GM12878 (cell line): Measurements from ENCODE around the gene GALK1. TPM values are rescaled to one million over a fixed set of nuclear protein-coding genes. Genes with fewer than 3 reads are reported as not detected.

Source experiments
- ATAC-seq: fragments of 200-7000 bp; cut with Tn5 transposase; 3 replicates; pipeline ENCODE4 v1.9.1; 2020; ENCODE audit warnings: mild to moderate bottlenecking, moderate library complexity
- BruUV-seq: library from RNA; stranded (reverse); fragments of 400-500 nt; replicated peaks from 2 replicates; lab custom pipeline; 2021; lab: Mats Ljungman, UMichigan
- CTCF ChIA-PET: fragments of 300-600 bp; sonication (Branson Sonifier 250); formaldehyde crosslinking; extraction: SDS; loops from one replicate; lab custom pipeline; 2021; ENCODE audit warnings: inconsistent platforms; lab: Yijun Ruan, JAX
- POLR2A ChIA-PET: fragments of 350-600 bp; formaldehyde crosslinking; extraction: SDS; loops from one replicate; lab custom pipeline; 2021; ENCODE audit warnings: inconsistent platforms; lab: Charles Lee
- RAD21 ChIA-PET: fragments of 300-600 bp; sonication (Branson Sonifier 250); formaldehyde crosslinking; loops from one replicate; lab custom pipeline; 2023; ENCODE audit warnings: antibody characterized with exemption; ENCODE audit not compliant: unreplicated experiment; lab: Charles Lee
- SMC1A ChIA-PET: fragments of 300-600 bp; sonication (Branson Sonifier 250); formaldehyde crosslinking; loops from one replicate; lab custom pipeline; 2023; ENCODE audit not compliant: unreplicated experiment, uncharacterized antibody; lab: Charles Lee
- DNase-seq: peaks from one replicate; pipeline ENCODE4 v3.0.0-alpha.2; 2011; ENCODE audit warnings: low read depth, low spot score
- FAIRE-seq: peaks from 3 replicates; lab custom pipeline; 2011; peaks lifted over from hg19 to GRCh38; lab: Jason Lieb, UNC
- H2AFZ ChIP-seq: 2 replicates; pipeline ENCODE4 v1.6.0; 2011; ENCODE audit warnings: low read depth, low read length, control low read depth; ENCODE audit not compliant: control insufficient read depth
- H3K27ac ChIP-seq: 2 replicates; pipeline ENCODE4 v1.5.1; 2011; ENCODE audit warnings: control low read depth; ENCODE audit not compliant: control insufficient read depth, insufficient read depth
- H3K27me3 ChIP-seq, 2 experiments: replicated peaks in 1 of 2; 2 replicates each; pipeline versions ENCODE4 v1.6.0 to v1.6.1; 2011; ENCODE audit warnings: low read length in 1 of 2; ENCODE audit not compliant: control insufficient read depth in 2 of 2, insufficient read depth in 2 of 2
- H3K36me3 ChIP-seq, 2 experiments: 2 replicates each; pipeline ENCODE4 v1.5.1; 2011; ENCODE audit warnings: low read length in 1 of 2; ENCODE audit not compliant: control insufficient read depth in 2 of 2, insufficient read depth in 2 of 2
- H3K4me1 ChIP-seq: 2 replicates; pipeline ENCODE4 v1.6.1; 2011; ENCODE audit warnings: mild to moderate bottlenecking, low read length, moderate library complexity, mixed read lengths; ENCODE audit not compliant: control insufficient read depth, insufficient read depth
- H3K4me2 ChIP-seq: 2 replicates; pipeline ENCODE4 v1.6.0; 2011; ENCODE audit warnings: control low read depth; ENCODE audit not compliant: control insufficient read depth, insufficient read depth
- H3K4me3 ChIP-seq: fragments of 200-600 bp; sonication (generic); 2 replicates; pipeline ENCODE4 v1.5.1; 2016
- H3K79me2 ChIP-seq: 2 replicates; pipeline ENCODE4 v1.6.0; 2011; ENCODE audit warnings: low read length; ENCODE audit not compliant: control insufficient read depth, insufficient read depth
- H3K9ac ChIP-seq: 2 replicates; pipeline ENCODE4 v1.8.0; 2011; ENCODE audit warnings: low read length, control low read depth, mixed read lengths; ENCODE audit not compliant: control insufficient read depth, insufficient read depth
- H3K9me3 ChIP-seq: replicated peaks from 3 replicates; pipeline ENCODE4 v1.5.1; 2011; ENCODE audit warnings: mild to moderate bottlenecking, low read length; ENCODE audit not compliant: control insufficient read depth, insufficient read depth
- H4K20me1 ChIP-seq: 2 replicates; pipeline ENCODE4 v1.6.0; 2011; ENCODE audit not compliant: control insufficient read depth, insufficient read depth
- BACH1 ChIP-seq: fragments of 450-650 bp; IDR thresholded peaks from 2 replicates; pipeline ENCODE4 v1.6.1; 2017; ENCODE audit warnings: mild to moderate bottlenecking, borderline replicate concordance
- BHLHE40 ChIP-seq, 2 experiments: fragments of 450-650 bp in 1 of 2; IDR thresholded peaks; 2 replicates each; pipeline ENCODE4 v1.6.1; 2011 to 2017; ENCODE audit warnings: low read depth in 2 of 2, borderline replicate concordance in 1 of 2, improper control_type of control experiment in 1 of 2, low read length in 1 of 2, mild to moderate bottlenecking in 1 of 2
- BRCA1 ChIP-seq: IDR thresholded peaks from 2 replicates; pipeline ENCODE4 v1.6.1; 2011; ENCODE audit warnings: low read depth, low read length, improper control_type of control experiment
- CBX5 ChIP-seq: sonication (generic); IDR thresholded peaks from 2 replicates; pipeline ENCODE4 v1.6.1; 2016; ENCODE audit warnings: low read depth, moderate library complexity, mild to moderate bottlenecking, inconsistent platforms
- EP300 ChIP-seq, 2 experiments: fragments of 150-350 bp in 1 of 2; IDR thresholded peaks; 2 replicates each; pipeline ENCODE4 v1.6.1; 2011 to 2012; ENCODE audit warnings: low read depth in 2 of 2, low read length in 2 of 2, borderline replicate concordance in 1 of 2, improper control_type of control experiment in 1 of 2, inconsistent platforms in 1 of 2; ENCODE audit not compliant: control insufficient read depth in 1 of 2
- FOXK2 ChIP-seq: fragments of 450-650 bp; IDR thresholded peaks from 2 replicates; pipeline ENCODE4 v1.6.1; 2017; ENCODE audit warnings: mild to moderate bottlenecking, moderate library complexity
- GATAD2B ChIP-seq: fragments of 450-650 bp; conservative IDR thresholded peaks from 2 replicates; pipeline ENCODE4 v1.6.1; 2017; ENCODE audit warnings: low read depth, mild to moderate bottlenecking, moderate library complexity
- IKZF1 ChIP-seq: fragments of 450-650 bp; conservative IDR thresholded peaks from 2 replicates; pipeline ENCODE4 v1.6.1; 2017; ENCODE audit warnings: antibody characterized with exemption, mild to moderate bottlenecking
- MYC ChIP-seq: IDR thresholded peaks from 2 replicates; pipeline ENCODE4 v1.6.1; 2011; ENCODE audit warnings: mild to moderate bottlenecking, low read length, moderate library complexity, inconsistent platforms; ENCODE audit not compliant: insufficient read depth, insufficient replicate concordance, insufficient read length, severe bottlenecking
- POLR2A ChIP-seq: IDR thresholded peaks from 2 replicates; pipeline ENCODE4 v1.6.1; 2011; ENCODE audit warnings: low read depth, mild to moderate bottlenecking, low read length
- SIN3A ChIP-seq: IDR thresholded peaks from 2 replicates; pipeline ENCODE4 v1.6.1; 2012; ENCODE audit warnings: low read depth, low read length, improper control_type of control experiment
- STAT1 ChIP-seq: fragments of 450-650 bp; conservative IDR thresholded peaks from 2 replicates; pipeline ENCODE4 v1.6.1; 2014; ENCODE audit warnings: antibody characterized with exemption, mild to moderate bottlenecking
- TARDBP ChIP-seq: IDR thresholded peaks from 2 replicates; pipeline ENCODE4 v1.6.1; 2016; ENCODE audit warnings: borderline replicate concordance
- TBL1XR1 ChIP-seq: IDR thresholded peaks from 2 replicates; pipeline ENCODE4 v1.6.1; 2012; ENCODE audit warnings: low read depth, low read length, improper control_type of control experiment
- ZSCAN29 ChIP-seq: fragments of 450-650 bp; IDR thresholded peaks from 2 replicates; pipeline ENCODE4 v1.6.1; 2017; ENCODE audit warnings: mild to moderate bottlenecking, moderate library complexity
- whole genome bisulfite sequencing: methylation state at CpG from one replicate; pipeline ENCODE4 v1.1.6; 2016; ENCODE audit warnings: low lambda C conversion rate; ENCODE audit not compliant: insufficient replicate concordance, insufficient coverage; ENCODE audit errors: missing lambda C conversion rate; 5-methylcytosine and 5-hydroxymethylcytosine counted together
- in situ Hi-C: fragments of 300-500 bp; cut with MboI; formaldehyde crosslinking; loops from 9 replicates; pipeline ENCODE4 v1.14.3; 2018; ENCODE audit warnings: mixed read lengths
- intact Hi-C: fragments of 100-400 bp; cut with micrococcal nuclease; formaldehyde crosslinking; loops from one replicate; pipeline ENCODE4 v1.14.2; 2022; ENCODE audit not compliant: unreplicated experiment
- microRNA-seq: library from miRNA; unstranded; fragments of <30 nt; microRNA quantifications from one replicate; pipeline ENCODE4, GENCODE V29; 2018
- polyA plus RNA-seq, 11 experiments: library from polyadenylated mRNA; depleted of rRNA in 4 of 11; unstranded in 6 of 11; stranded (reverse) in 5 of 11; fragments of >200 nt; fragmentation: Nextera tagmentation in 4 of 11; fragmentation: Illumina TruSeq in 1 of 11; extraction: Ambion mirVana in 4 of 11; extraction: Trizol in 1 of 11; gene quantifications; 1 replicate in 1 of 11; 2 replicates in 10 of 11; pipeline versions ENCODE4 v1.2.1 to v1.2.3, GENCODE V29; 2011 to 2016; ENCODE audit warnings: inconsistent platforms in 2 of 11, missing spikeins in 2 of 11, low read depth in 1 of 11
- total RNA-seq, 4 experiments: library from RNA; depleted of rRNA in 3 of 4; stranded (reverse); fragments of >200 nt in 3 of 4; fragmentation: Illumina TruSeq in 1 of 4; extraction: Trizol in 1 of 4; gene quantifications; 2 replicates each; pipeline versions ENCODE4 v1.2.1 to v1.2.3, GENCODE V29; 2013 to 2021
- TF ChIP-seq, protein P1 (sequence below): fragments of 450-650 bp; IDR thresholded peaks from 2 replicates; pipeline ENCODE4 v1.6.1; 2016; ENCODE audit warnings: mild to moderate bottlenecking

Gene GALK1
- total and polyA plus RNA-seq, 10 of the 15 experiments (the other 5 are each of a cell fraction or from before 2014, with no cell fraction given), result 0.21 to 43.8 (median 21.4) TPM

GRCh38 chr17:75712446-75712845 lies 52.5 kb downstream of the GALK1 start:
- peaks cover 0 to 5% of the 10 kb centered on the region in 2 experiments; a peak in 2 of 4 replicates for H3K36me3 ChIP-seq
- H3K27ac ChIP-seq, result no peak overlapping the region
- intact Hi-C loops, result no loop called here
- ChIA-PET RAD21 (interaction anchor here (0.6 kb wide), 1 partner anchor 41 kb away, joined by 3 read pairs; no protein-coding TSS in a partner anchor), CTCF (interaction anchor here (1.0 to 1.3 kb wide), 2 partner anchors 78 to 80 kb away, joined by 3 to 5 read pairs; partner anchors contain the start of gene SMIM5), SMC1A (interaction anchor here (0.6 kb wide), 1 partner anchor 111 kb away, joined by 3 read pairs; no protein-coding TSS in a partner anchor), POLR2A (no interaction called here)
- H3K79me2 ChIP-seq, result no peaks in the 10 kb centered on the region
- H3K9me3 ChIP-seq, result no peaks in the 10 kb centered on the region
- H2AFZ ChIP-seq, result no peak overlapping the region
- H3K4me3 ChIP-seq, result no peak overlapping the region
- no peak for DNase-seq
- no peaks in the 10 kb centered on the region for H4K20me1 ChIP-seq
- no peak overlapping the region for H3K9ac ChIP-seq
- H3K27me3 ChIP-seq, result no peaks in the 10 kb centered on the region
- no peaks in the 10 kb centered on the region for H3K4me1 ChIP-seq
- in situ Hi-C loops, result no loop called here
- ATAC-seq, result no peak
- WGBS, result 0% methylated on average over 2 of the region's 2 CpGs
- TF ChIP-seq POLR2A (no peak), TBL1XR1 (no peak), ZSCAN29 (no peak), EP300 (IDR thresholded peaks at IDR 0.05; ENCODE audit: borderline replicate concordance in 1 of 2, control insufficient read depth in 1 of 2, low read depth in 2 of 2, low read length in 2 of 2) (no peak), MYC (no peak), SIN3A (no peak), BRCA1 (no peak), BHLHE40 (IDR thresholded peaks at IDR 0.05; ENCODE audit: borderline replicate concordance in 1 of 2, low read depth in 2 of 2, low read length in 1 of 2) (no peak), BACH1 (no peak), TARDBP (no peak), STAT1 (no peak), GATAD2B (no peak), IKZF1 (no peak), CBX5 (no peak), FOXK2 (no peak)
- TF ChIP-seq, protein P1, sequence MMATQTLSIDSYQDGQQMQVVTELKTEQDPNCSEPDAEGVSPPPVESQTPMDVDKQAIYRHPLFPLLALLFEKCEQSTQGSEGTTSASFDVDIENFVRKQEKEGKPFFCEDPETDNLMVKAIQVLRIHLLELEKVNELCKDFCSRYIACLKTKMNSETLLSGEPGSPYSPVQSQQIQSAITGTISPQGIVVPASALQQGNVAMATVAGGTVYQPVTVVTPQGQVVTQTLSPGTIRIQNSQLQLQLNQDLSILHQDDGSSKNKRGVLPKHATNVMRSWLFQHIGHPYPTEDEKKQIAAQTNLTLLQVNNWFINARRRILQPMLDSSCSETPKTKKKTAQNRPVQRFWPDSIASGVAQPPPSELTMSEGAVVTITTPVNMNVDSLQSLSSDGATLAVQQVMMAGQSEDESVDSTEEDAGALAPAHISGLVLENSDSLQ, result no peak
- H3K4me2 ChIP-seq, result no peak overlapping the region
- BruUV-seq, result no TSS peak
- FAIRE-seq, result no peak

Small RNA genes within 50 kb of the gene (microRNA-seq; reads per million reads assigned to microRNA genes)
- gene MIR4738, result 0.94 reads per million

Other genes starting within 250 kb of the GALK1 start
Only the 7 nearest of the 18 such genes appear.
- 22.3 and 26.8 TPM in 2 replicates for gene RECQL5, start 98.0 kb downstream of the GALK1 start, total RNA-seq (2014; rRNA removed)
- 13.9 and 15.3 TPM in 2 replicates for gene RECQL5, start 98.0 kb downstream of the GALK1 start, total RNA-seq (2014; rRNA removed; fragmentation: Illumina TruSeq; extraction: Trizol)
- gene RECQL5, start 98.0 kb downstream of the GALK1 start, total RNA-seq (2021), result 30.0 and 32.1 TPM in 2 replicates
- gene RECQL5, start 98.0 kb downstream of the GALK1 start, polyA plus RNA-seq (2011; rRNA removed), result 10.5 and 15.2 TPM in 2 replicates
- 11.2 and 18.0 TPM in 2 replicates for gene RECQL5, start 98.0 kb downstream of the GALK1 start, polyA plus RNA-seq (2014; fragmentation: Illumina TruSeq; extraction: Trizol)
- 1 to 10 TPM; 3.6 to 6.4 TPM for gene RECQL5, start 98.0 kb downstream of the GALK1 start, polyA plus RNA-seq (2014; fragmentation: Nextera tagmentation; extraction: Ambion mirVana)
- gene RECQL5, start 98.0 kb downstream of the GALK1 start, polyA plus RNA-seq (2014; rRNA removed), result 26.6 and 30.6 TPM in 2 replicates
- 10 to 100 TPM; 26.9 to 27.3 TPM for gene RECQL5, start 98.0 kb downstream of the GALK1 start, polyA plus RNA-seq (2016; fragmentation: Nextera tagmentation; extraction: Ambion mirVana)
- gene SAP30BP, start 97.9 kb downstream of the GALK1 start, total RNA-seq (2014; rRNA removed), result 57.9 and 61.9 TPM in 2 replicates
- 67.7 and 71.2 TPM in 2 replicates for gene SAP30BP, start 97.9 kb downstream of the GALK1 start, total RNA-seq (2014; rRNA removed; fragmentation: Illumina TruSeq; extraction: Trizol)
- 76.8 and 89.3 TPM in 2 replicates for gene SAP30BP, start 97.9 kb downstream of the GALK1 start, total RNA-seq (2021)
- gene SAP30BP, start 97.9 kb downstream of the GALK1 start, polyA plus RNA-seq (2011; rRNA removed), result 73.7 and 77.4 TPM in 2 replicates
- gene SAP30BP, start 97.9 kb downstream of the GALK1 start, polyA plus RNA-seq (2014; fragmentation: Illumina TruSeq; extraction: Trizol), result 97.8 and 100 TPM in 2 replicates
- gene SAP30BP, start 97.9 kb downstream of the GALK1 start, polyA plus RNA-seq (2014; fragmentation: Nextera tagmentation; extraction: Ambion mirVana), result 100 to 1,000 TPM; 149 to 166 TPM
- gene SAP30BP, start 97.9 kb downstream of the GALK1 start, polyA plus RNA-seq (2014; rRNA removed), result 87.7 and 91.2 TPM in 2 replicates
- gene SAP30BP, start 97.9 kb downstream of the GALK1 start, polyA plus RNA-seq (2016; fragmentation: Nextera tagmentation; extraction: Ambion mirVana), result 100 to 1,000 TPM; 107 to 116 TPM
- 0.05 and 0.06 TPM in 2 replicates for gene ITGB4, start 43.7 kb downstream of the GALK1 start, total RNA-seq (2014; rRNA removed)
- 0.18 and 0.28 TPM in 2 replicates for gene ITGB4, start 43.7 kb downstream of the GALK1 start, total RNA-seq (2014; rRNA removed; fragmentation: Illumina TruSeq; extraction: Trizol)
- gene ITGB4, start 43.7 kb downstream of the GALK1 start, total RNA-seq (2021), result 1.6 and 1.9 TPM in 2 replicates
- 0.20 and 0.39 TPM in 2 replicates for gene ITGB4, start 43.7 kb downstream of the GALK1 start, polyA plus RNA-seq (2011; rRNA removed)
- 0.10 TPM in 1 of 2 replicates, not detected in the other for gene ITGB4, start 43.7 kb downstream of the GALK1 start, polyA plus RNA-seq (2014; fragmentation: Illumina TruSeq; extraction: Trizol)
- gene ITGB4, start 43.7 kb downstream of the GALK1 start, polyA plus RNA-seq (2014; fragmentation: Nextera tagmentation; extraction: Ambion mirVana), result not detected
- 0.35 and 0.44 TPM in 2 replicates for gene ITGB4, start 43.7 kb downstream of the GALK1 start, polyA plus RNA-seq (2014; rRNA removed)
- under 1 TPM; 0.20 to 0.45 TPM for gene ITGB4, start 43.7 kb downstream of the GALK1 start, polyA plus RNA-seq (2016; fragmentation: Nextera tagmentation; extraction: Ambion mirVana)
- 26.7 and 32.6 TPM in 2 replicates for gene UNK, start 19.6 kb upstream of the GALK1 start, total RNA-seq (2014; rRNA removed)
- 23.8 and 25.9 TPM in 2 replicates for gene UNK, start 19.6 kb upstream of the GALK1 start, total RNA-seq (2014; rRNA removed; fragmentation: Illumina TruSeq; extraction: Trizol)
- 32.2 and 34.5 TPM in 2 replicates for gene UNK, start 19.6 kb upstream of the GALK1 start, total RNA-seq (2021)
- gene UNK, start 19.6 kb upstream of the GALK1 start, polyA plus RNA-seq (2011; rRNA removed), result 30.8 and 33.2 TPM in 2 replicates
- gene UNK, start 19.6 kb upstream of the GALK1 start, polyA plus RNA-seq (2014; fragmentation: Illumina TruSeq; extraction: Trizol), result 25.2 and 26.9 TPM in 2 replicates
- 10 to 100 TPM in 1 of 2 experiments, 1 to 10 TPM in 1; 8.9 to 11.9 TPM for gene UNK, start 19.6 kb upstream of the GALK1 start, polyA plus RNA-seq (2014; fragmentation: Nextera tagmentation; extraction: Ambion mirVana)
- gene UNK, start 19.6 kb upstream of the GALK1 start, polyA plus RNA-seq (2014; rRNA removed), result 29.7 and 31.1 TPM in 2 replicates
- gene UNK, start 19.6 kb upstream of the GALK1 start, polyA plus RNA-seq (2016; fragmentation: Nextera tagmentation; extraction: Ambion mirVana), result 10 to 100 TPM; 27.6 to 27.8 TPM
- 37.9 and 45.2 TPM in 2 replicates for gene UNC13D, start 79.2 kb upstream of the GALK1 start, total RNA-seq (2014; rRNA removed)
- 10.0 and 10.3 TPM in 2 replicates for gene UNC13D, start 79.2 kb upstream of the GALK1 start, total RNA-seq (2014; rRNA removed; fragmentation: Illumina TruSeq; extraction: Trizol)
- 58.6 and 63.9 TPM in 2 replicates for gene UNC13D, start 79.2 kb upstream of the GALK1 start, total RNA-seq (2021)
- gene UNC13D, start 79.2 kb upstream of the GALK1 start, polyA plus RNA-seq (2011; rRNA removed), result 9.2 and 15.5 TPM in 2 replicates
- gene UNC13D, start 79.2 kb upstream of the GALK1 start, polyA plus RNA-seq (2014; fragmentation: Illumina TruSeq; extraction: Trizol), result 4.0 and 14.4 TPM in 2 replicates
- gene UNC13D, start 79.2 kb upstream of the GALK1 start, polyA plus RNA-seq (2014; fragmentation: Nextera tagmentation; extraction: Ambion mirVana), result 1 to 10 TPM in 1 of 2 experiments, under 1 TPM in 1; 0.32 to 1.6 TPM
- 37.1 and 46.0 TPM in 2 replicates for gene UNC13D, start 79.2 kb upstream of the GALK1 start, polyA plus RNA-seq (2014; rRNA removed)
- gene UNC13D, start 79.2 kb upstream of the GALK1 start, polyA plus RNA-seq (2016; fragmentation: Nextera tagmentation; extraction: Ambion mirVana), result 10 to 100 TPM; 34.9 to 37.4 TPM
- 26.0 and 28.4 TPM in 2 replicates for gene WBP2, start 90.1 kb upstream of the GALK1 start, total RNA-seq (2014; rRNA removed)
- gene WBP2, start 90.1 kb upstream of the GALK1 start, total RNA-seq (2014; rRNA removed; fragmentation: Illumina TruSeq; extraction: Trizol), result 11.8 and 12.1 TPM in 2 replicates
- gene WBP2, start 90.1 kb upstream of the GALK1 start, total RNA-seq (2021), result 53.9 and 56.4 TPM in 2 replicates
- gene WBP2, start 90.1 kb upstream of the GALK1 start, polyA plus RNA-seq (2011; rRNA removed), result 12.7 and 18.6 TPM in 2 replicates
- gene WBP2, start 90.1 kb upstream of the GALK1 start, polyA plus RNA-seq (2014; fragmentation: Illumina TruSeq; extraction: Trizol), result 40.8 and 53.4 TPM in 2 replicates
- 1 to 10 TPM; 1.5 to 3.0 TPM for gene WBP2, start 90.1 kb upstream of the GALK1 start, polyA plus RNA-seq (2014; fragmentation: Nextera tagmentation; extraction: Ambion mirVana)
- gene WBP2, start 90.1 kb upstream of the GALK1 start, polyA plus RNA-seq (2014; rRNA removed), result 26.6 and 30.9 TPM in 2 replicates
- 10 to 100 TPM; 49.8 to 57.3 TPM for gene WBP2, start 90.1 kb upstream of the GALK1 start, polyA plus RNA-seq (2016; fragmentation: Nextera tagmentation; extraction: Ambion mirVana)
- gene TRIM47, start 113.4 kb upstream of the GALK1 start, total RNA-seq (2014; rRNA removed), result 9.6 and 9.8 TPM in 2 replicates
- 3.7 and 4.3 TPM in 2 replicates for gene TRIM47, start 113.4 kb upstream of the GALK1 start, total RNA-seq (2014; rRNA removed; fragmentation: Illumina TruSeq; extraction: Trizol)
- 8.6 and 9.8 TPM in 2 replicates for gene TRIM47, start 113.4 kb upstream of the GALK1 start, total RNA-seq (2021)
- gene TRIM47, start 113.4 kb upstream of the GALK1 start, polyA plus RNA-seq (2011; rRNA removed), result 0.12 and 0.35 TPM in 2 replicates
- 0.84 and 4.6 TPM in 2 replicates for gene TRIM47, start 113.4 kb upstream of the GALK1 start, polyA plus RNA-seq (2014; fragmentation: Illumina TruSeq; extraction: Trizol)
- gene TRIM47, start 113.4 kb upstream of the GALK1 start, polyA plus RNA-seq (2014; fragmentation: Nextera tagmentation; extraction: Ambion mirVana), result 1 to 10 TPM in 1 of 2 experiments, under 1 TPM in 1; 0.79 to 1.8 TPM
- gene TRIM47, start 113.4 kb upstream of the GALK1 start, polyA plus RNA-seq (2014; rRNA removed), result 8.4 and 11.3 TPM in 2 replicates
- gene TRIM47, start 113.4 kb upstream of the GALK1 start, polyA plus RNA-seq (2016; fragmentation: Nextera tagmentation; extraction: Ambion mirVana), result 1 to 10 TPM; 6.1 to 9.7 TPM